NOMO-1 treated with dmso at 0.1 percent for 144 hours (cell line): ENCODE measurements around the gene CYTIP.

Experiments
- DNase-seq: peaks from one replicate; lab custom pipeline; 2025; ENCODE audit not compliant: unreplicated experiment; lab: John Stamatoyannopoulos, UW

CYTIP gene

DNA sequence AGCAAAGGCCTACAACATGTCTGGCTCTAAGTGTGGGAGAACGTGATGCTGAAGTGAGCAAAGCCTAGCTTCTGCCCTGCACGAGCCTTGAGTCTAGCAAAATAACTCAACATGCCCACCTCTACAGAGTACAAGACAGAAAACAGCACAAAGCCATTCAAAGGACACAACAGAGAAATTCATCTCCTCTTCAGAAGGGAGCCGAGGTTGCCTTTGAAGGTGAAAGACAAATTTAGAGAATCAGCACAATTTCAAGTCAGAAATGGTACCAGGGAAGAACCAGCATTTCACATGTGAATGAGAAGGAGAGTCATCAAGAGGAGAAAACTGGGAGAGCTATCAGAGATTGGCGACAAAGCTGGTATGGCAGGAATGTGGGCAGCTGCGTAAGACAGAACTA, 21.7 kb upstream of the CYTIP start:
- DNase-seq: no peak

DNA sequence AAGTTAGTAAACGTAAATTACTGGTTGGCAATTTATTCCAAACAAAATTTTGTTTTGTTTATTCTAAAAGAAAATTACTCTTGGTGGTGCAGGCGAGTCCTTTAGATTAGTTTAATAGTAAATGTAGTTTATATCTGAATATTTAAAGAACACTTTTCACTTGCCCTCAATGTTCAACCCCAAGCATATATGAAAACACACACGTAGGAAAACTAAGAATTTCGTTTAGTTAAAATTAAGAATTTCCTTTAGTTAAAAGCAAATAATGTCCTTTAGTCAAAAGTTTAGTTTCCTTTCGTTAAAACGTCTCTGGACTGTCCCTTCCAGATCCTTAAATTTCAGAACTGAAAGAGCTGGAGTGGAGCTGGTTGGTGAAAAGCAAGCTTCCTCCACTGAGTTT, 19.1 kb upstream of the CYTIP start:
- DNase-seq: no peak

DNA sequence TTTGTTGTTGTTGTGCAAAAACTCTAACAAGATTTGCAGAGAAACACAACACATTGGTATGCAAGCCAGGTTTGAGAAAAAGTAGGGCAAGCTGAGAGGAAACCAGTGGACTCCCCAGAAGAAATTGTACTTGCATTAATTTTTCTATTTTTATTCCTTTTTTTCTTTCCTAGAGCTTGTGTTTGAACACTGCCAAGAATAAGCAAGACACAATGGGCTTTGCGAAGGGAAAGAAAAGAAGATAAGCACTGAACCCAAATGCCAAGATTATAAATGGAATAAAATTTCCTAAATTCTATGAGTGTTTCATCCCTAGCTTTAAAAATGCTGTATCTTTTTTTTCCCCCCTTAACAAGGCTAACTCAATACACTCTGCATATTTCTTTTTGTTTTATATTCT, 17.0 kb upstream of the CYTIP start:
- DNase-seq: no peak

DNA sequence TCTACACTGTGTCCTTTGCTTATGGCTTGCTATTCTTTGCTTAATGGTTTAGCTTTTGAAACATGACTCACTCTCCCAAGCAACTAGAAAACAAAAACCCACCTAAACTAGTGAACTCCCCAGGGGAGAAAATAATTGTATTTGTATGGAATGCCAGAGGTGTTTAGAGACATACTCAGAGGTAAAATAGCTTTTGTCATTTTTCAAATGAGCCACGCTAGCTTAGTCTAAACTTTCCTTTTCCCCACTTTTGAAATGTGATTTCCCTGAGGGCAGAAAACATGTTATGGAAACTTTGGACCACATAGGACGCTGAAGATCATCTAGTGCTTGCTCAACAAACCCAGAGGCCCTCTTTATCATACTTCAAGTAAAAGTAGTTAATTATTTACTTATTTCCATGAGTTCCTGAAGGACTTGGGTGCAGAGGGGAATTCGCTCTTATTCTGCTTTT, 16.5 kb upstream of the CYTIP start:
- DNase-seq: no peak

DNA sequence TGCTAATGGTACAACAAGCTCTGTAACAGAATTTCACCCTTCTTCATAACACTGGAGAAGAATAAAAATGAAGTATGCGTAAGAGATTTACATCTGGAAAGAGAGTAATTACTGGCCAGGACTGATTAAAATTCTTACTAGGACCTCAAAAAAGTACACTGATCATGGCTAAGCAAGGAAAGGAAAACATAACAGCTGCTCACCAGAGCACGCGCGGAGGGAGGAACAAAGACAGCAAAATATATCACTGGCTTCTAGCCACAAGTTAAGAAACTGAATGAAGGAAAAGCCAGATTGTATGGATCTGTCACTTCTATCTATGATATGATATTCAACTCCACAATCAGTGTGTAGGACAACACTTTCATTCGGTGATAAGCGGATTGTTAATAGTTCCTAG, 15.6 kb upstream of the CYTIP start:
- DNase-seq: no peak

DNA sequence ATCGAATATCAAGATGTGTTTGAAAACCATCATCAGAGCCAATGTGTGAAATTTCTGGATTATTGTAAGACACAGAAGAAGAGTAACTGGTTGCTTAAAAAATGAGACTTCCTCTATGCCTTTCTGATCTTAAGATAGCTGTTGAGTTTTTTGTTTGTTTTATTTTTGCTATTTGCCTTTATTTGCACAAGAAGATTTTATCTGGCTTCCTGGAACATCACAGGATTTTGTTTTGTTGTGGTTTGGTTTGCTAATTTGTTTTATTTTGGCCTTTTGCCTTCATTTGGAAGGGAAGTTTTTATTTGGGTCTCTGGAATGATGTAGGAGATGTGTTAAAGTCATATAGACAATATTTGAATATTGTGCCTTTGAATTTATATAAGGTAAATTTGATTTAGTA, 3.9 kb upstream of the CYTIP start:
- no peak for DNase-seq

DNA sequence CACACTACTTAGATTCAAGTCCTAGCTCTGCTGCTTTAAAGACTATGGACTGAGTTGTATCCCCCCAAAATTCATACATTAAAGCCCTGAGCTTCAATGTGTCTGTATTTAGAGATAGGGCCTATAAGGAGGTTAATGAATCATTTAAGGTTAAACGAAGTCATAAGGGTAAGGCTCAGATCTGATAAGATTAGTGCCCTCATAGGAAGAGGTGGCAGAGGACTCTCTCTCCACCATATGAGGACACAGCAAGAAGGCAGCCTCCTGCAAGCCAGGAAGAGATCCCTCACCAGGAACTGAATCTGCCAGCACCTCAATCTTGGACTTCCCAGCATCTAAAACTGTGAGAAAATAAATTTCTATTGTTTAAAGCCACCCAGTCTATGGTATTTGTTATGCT, 3.1 kb upstream of the CYTIP start:
- DNase-seq: no peak

DNA sequence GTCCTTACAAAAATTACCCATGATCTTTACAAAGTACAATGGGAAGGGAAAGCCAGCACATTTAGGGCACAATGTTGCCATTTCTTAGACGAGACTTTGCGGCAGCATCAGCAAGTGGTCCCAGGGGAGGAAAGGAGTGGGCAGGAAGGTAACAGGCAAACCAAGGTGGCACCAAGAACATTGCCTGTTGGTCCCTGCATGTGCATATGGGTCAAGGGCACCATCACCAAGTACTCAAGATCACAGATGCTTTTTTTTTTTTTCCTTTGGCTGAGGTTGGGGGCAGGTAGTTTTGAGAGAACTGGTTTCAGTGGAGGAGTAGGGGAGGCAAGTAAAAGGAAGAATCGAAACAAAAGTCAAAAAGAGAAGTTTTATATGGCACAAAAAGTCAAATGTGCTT, 752 bp upstream of the CYTIP start:
- DNase-seq: no peak

DNA sequence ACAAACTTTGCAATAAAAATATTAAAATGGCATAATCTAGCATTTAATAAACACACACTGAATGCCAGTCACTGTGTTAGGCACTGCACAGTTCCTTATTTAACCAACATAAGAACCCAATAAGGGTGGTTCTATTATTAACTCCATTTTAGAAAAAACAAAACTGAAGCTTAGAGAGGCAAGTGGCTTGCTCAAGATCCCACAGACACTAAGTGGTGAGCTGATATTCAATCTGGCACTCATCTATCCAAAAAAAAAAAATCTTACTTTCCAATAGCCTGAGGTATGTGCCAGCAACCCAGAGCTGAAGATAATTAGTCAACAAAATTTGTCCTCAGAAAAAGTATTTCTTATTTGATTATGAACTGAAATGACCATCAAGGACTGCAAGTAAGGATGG, 799 bp downstream of the CYTIP start:
- DNase-seq: no peak

DNA sequence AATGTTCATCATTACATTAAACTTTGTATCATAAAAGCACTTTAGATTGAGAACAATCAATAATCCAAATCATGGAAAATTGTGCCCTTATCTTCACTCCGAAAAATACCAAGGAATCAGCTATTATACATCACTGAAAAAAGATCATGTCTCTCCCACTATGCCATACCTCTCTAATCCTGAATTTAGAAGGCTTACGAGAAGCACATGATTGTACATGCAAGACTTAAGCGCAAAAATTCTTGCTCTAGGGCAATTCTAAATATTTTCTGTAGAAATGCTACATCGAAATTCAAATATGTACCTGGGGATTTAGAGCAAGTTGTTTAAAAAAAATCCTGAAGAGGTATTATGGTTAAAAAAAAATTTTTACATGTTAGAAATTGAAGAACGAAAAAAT, 1.3 kb downstream of the CYTIP start:
- DNase-seq: no peak

DNA sequence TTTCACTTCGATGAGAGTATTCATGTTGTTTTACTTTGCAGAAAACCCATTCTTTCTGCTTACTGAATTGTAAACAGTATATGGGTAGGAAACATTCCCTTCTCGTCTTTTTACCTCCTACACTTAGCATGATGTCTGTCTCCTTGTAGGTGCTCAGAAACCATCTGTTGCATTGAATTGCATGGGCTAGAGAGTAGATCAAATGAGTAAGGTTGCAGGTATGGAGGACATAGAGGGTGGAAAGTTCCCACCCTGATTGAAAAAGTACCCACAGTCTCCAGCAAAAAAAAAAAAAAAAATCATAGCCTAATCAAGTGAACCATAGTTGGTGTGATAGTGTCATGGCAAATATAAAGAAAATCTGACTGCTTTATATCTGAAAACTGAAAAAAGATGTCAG, 1.7 kb downstream of the CYTIP start:
- DNase-seq: no peak

DNA sequence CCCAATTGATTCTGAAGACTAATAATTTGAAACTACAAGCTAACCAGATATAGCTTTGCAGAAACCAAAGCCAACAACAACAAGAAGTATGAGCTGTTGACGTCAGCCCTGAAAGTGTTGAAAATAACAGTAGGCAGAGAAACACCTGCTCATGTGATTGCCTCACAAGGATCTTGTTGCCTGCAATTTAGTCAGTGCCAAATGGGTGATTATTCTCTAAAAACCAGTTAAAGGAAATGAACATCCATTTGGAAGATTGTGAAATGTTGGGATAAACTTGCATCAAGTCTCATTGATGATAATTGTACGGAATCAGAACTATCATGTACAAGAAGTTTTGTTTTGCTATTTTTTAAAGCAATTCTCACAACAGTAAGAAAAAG, 2.8 kb downstream of the CYTIP start:
- DNase-seq: no peak

DNA sequence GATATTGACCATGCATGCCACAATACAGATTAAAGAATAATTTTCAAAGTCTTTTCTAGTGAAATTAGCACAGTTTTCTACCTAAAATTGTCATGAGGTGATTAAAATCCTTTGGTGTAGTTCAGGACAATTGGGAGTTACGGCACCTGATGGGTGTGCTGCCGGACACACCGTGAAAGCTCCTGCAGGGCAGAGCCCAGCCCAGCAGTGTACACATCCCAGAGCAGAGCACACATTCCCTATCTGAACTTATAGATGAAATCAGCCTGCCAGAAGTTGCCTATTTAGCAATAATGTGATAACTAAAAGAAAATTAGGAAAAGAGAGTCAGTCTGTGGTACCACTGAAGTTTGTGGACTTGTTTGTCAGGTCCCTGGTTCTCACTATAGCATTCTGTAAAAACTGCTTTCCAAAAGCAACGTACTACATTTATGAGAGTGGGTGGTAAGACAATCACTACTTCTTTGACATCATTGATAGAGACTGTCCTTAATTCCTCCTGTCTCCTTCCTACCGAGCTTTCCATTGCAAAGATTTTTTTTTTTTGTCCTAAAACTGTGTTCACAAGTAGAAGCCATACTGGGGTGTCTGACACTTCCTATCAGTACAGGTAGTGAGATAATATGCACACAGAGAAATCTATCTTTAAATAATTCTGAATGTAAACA, 3.4 kb downstream of the CYTIP start:
- DNase-seq: no peak

DNA sequence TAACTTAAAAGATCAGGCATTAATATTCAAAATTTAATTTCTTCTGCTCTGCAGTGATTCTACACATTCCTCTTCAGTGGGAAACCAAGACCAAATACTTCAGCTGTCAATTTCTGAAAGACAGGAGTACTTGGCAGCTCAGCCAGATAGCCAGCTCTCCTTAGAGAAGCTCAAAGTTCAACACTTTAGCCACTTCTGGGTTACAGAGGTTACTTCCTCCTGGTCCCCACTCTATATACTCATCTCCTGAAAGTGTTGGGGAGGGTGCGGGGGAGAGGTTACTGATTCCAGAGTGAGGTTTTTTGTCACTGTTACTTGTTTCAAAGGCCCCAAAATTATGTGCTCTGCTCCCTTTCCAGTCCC, 4.1 kb downstream of the CYTIP start:
- peak; percentile 27 for DNase-seq

DNA sequence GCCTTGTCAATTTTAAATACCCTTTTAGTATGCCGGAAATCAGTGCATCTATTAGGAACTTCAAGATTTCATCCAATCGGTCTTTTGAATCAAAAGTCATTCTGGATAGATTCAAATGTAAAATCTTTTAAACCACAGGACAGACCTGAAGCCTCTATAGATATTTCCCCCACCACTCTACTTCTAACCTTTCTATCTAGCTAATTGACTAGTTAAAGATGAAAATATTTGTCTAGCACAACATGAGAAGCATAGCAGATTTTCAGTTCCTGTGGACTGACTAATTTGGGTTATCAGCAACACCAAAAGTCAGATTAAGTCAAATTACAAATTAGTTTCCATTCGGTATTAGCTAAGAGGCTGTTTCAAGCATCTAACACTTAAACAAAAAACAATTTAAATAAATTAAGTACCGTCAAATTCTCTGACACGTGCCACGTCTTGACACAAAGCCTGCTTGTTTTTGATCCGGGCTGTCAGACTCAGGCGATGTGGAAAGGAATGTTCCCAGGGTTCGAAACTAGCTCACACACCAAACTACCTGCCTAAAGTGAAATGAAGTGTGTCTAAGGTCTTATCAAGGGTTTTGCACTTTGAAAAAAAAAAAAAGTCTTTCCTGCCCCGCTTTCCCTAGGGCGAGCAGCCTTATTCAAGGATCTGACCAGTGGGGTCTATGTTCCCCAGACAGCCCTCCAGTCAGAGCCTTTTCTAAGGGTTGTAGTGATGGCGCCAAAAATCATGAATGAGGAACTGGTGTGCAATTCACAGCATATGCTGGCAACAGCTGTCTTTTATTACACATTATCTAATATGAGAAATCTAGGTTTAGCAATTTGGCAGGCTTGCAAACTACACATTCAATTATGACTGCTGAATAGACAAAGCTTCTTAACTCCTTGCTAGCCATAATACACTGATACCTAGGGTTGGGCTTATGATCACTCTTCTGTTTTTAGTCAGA, 4.7 kb downstream of the CYTIP start:
- no peak for DNase-seq

DNA sequence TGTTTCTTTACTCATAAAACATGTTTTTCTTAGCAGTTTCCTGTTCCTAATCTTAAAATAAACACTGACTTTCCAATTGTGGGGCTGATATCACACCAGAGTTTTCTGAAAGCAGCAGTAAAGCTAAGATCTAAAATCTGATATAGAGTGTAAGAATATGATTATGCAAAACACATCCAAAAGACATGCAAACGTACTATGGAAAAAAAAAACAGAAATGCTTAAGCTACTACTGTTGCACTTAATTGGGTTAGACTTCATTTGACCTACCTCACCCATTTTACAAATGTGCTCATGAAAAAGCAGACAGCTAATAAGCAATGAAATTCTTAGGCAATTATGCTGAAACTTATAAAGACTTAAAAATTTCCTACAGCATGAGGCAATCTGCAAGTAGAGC, 10.5 kb downstream of the CYTIP start:
- no peak for DNase-seq

DNA sequence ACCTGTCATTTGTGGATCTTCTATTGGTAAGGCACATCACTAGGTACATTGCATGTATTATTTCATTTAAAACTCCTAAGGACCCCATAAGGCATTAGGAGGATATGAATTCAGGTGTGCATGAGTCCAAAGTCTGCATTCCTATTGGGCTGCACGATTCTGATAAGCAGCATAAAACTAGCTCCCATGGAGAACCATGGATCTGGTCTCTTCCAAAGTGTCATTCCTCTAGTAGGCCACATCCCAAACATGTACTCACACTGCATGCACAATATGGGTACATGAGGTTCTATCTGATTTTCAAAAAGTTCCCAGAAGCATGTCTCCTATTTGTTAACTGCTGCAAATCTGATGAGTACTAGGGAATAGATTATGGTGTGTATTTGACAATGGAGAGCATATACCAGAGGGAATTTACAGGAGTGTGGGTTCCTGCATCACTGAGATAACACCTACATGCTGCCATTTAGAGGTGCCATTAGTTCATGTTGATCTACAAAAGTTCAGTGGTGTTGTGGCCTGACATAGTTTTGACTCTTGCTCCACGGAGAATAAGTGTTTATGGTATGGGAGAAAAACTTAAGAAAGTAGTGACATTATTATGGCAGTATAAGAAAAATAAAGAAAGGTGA, 11.3 kb downstream of the CYTIP start:
- DNase-seq: no peak

DNA sequence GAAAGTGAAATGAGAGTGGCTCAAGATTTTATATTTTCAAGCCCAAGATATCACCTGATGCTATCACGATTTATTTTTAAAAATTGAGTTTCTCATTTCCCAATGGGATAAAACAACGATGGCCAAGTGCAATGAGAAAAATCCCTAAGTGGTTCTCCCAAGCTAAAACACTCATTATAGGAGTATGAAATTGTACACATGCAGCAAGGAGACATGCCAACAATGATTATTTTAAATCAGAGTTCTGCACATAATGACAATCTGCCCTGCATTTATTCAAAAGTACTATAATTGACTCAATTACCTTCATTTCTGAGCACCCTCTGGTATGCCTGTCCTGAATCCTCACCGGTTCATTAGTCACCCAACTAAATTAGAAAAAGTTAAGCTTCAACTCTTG, 12.7 kb downstream of the CYTIP start:
- DNase-seq: no peak

DNA sequence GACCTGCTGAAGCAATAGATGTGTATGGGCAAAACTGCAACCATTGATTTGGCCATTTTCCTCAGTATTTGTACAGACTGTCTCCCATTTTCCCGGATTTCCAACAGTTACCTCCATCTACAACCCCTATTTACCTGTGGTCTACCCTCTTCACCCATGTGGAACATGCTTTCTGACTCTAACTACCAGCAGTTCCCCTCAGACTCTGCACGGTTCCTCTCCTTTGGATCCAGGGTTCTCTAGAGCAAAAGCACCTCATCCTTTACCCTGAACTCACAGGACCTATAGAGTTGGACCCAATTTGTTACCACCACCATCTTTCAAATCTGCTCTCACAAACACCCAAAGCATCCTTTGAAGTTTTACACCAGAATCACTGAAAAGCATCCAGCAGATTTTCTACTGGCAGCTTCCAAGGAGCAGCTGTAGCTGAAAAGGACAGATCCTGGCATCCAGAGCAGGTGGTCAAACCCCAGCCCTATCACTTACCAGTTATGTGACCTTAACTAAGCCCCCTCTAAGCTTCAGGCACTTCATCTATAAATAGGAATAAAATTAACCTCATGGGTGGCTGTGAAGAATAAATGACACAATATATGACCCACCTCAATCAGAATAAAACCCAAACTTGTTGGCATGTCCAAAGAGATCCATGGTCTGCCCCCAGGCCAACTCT, 15.3 kb downstream of the CYTIP start:
- no peak for DNase-seq

DNA sequence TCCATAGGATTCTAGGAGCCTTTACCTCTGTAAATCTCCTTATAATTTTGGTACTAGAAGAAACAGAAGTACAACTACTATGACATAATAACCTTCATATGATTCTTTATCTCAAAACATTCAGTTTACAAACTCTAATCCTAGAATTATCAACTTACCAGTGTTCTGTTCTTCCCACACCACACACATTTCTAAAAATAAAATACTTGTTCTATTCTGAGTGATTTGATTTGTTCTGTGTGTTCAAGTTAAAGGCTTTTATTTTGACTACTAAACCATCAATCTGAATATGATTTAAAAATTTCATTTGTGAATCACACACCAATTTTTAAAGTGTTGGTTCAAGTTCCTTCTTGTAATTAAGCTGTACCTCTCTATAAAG, 16.0 kb downstream of the CYTIP start:
- DNase-seq: no peak
